Stimulated activated naive CD8-positive, alpha-beta T cell treated with anti-CD3 and anti-CD28 coated beads, Interleukin-15, Interleukin-2, amounts not matched to agents 100 U/mL and 50 U/mL, for 24 hours (primary cell): ENCODE measurements around the gene STAMBP.

Experiments
- ATAC-seq: fragments of 150-1000 bp; cut with Tn5 transposase; one replicate; pipeline ENCODE4 v1.10.0; 2021
- DNase-seq: peaks from one replicate; pipeline ENCODE4 v3.0.0; 2021

The STAMBP gene

DNA sequence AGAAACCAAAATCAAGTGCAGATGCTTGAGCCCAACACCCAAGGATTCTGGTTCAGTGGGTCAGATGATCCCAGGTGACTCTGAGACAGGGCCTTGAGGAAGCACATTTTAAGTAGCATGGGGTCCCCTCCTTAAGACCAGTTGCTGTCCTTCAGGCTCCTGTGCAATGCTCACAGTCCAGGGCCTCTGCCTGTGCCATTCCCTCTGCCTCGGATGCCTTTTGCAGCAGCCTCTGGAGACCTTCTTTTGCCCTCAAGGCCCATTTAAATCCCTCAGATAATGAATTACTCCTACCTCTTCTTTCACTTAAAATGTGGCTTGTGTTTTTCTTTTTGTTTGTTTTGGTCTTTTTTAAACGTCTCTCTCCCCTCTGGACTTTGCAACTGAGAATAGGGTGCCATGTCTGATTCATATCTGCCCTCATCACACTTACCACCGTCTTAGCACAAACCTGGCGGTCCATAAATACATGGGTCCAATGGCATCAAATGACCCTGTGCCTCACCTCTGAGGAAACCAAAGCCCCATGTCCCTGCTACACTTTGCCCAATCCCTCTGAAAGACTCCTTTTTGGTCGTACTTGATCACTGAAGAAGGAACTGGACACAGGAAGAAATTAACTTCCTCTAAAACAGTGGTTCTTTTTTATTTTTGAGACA lies 78.2 kb downstream of the STAMBP start:
- no peak for DNase-seq
- no peak for ATAC-seq

DNA sequence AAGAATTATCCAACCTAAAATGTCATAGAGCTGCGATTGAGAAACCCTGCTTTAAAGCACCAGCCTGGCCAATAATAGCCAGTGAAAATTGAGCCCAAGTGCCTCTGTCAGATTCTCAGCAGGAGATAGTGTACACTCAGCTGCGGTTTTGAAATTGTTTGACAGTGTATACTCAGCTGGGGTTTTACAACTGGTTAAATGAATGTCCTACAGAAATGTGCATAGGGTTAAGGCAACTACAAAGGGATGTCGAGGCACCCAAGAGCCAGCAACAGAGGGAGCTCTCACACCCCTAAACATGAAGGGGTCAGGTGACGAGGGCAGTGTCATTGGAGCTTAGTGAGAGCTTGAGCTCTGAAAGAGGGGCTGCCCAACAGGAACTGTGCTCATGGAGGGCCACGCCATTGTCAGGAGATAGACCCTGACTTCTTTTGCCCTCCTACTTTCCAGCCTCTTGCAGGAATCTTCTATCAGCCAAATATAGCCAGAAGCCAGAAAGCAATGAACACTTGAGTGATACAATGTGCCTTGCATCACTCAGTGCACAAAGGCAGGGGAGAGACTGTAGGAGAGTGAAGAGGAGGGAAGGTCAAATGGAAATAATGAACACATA lies 79.2 kb downstream of the STAMBP start:
- ATAC-seq: peak; percentile 90
- DNase-seq: peak; percentile 52

DNA sequence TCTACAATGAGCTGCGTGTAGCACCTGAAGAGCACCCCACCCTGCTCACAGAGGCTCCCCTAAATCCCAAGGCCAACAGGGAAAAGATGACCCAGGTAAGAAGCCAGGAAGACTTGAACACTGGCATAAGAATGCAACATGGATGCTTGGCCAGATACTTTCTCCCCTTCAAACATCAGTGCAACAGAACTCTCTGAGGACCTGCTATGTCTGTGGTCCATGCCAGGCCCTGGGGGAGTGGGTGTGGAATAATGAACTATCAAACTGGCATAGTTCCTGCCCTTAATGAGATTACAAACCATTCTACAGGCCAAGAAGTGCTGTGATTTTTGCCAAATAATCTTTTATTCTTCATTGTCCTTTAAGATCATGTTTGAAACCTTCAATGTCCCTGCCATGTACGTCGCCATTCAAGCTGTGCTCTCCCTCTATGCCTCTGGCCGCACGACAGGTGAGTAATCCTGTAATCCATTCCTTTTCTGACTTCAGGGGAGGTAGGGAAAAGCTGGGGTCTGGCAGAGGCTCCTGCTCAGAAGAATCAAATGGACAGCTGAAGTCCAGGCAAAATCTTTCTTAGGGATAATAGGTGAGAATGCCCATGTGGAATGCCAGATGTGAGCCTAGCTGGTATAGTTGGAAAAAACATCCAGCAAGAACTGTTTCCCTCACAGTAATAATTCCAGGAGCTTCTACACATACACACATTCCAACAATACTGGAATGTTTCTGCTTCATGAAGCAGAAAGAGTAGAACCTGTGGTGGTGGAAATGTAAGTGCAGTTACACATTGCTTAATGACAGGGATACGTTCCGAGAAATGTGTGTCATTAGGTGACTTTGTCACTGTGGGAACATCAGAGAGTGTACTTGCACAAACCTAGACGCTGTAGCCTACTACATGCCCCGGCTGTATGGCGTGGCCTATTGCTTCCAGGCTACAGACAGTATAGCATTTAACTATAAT lies 80.2 kb downstream of the STAMBP start:
- no peak for DNase-seq
- no peak for ATAC-seq

DNA sequence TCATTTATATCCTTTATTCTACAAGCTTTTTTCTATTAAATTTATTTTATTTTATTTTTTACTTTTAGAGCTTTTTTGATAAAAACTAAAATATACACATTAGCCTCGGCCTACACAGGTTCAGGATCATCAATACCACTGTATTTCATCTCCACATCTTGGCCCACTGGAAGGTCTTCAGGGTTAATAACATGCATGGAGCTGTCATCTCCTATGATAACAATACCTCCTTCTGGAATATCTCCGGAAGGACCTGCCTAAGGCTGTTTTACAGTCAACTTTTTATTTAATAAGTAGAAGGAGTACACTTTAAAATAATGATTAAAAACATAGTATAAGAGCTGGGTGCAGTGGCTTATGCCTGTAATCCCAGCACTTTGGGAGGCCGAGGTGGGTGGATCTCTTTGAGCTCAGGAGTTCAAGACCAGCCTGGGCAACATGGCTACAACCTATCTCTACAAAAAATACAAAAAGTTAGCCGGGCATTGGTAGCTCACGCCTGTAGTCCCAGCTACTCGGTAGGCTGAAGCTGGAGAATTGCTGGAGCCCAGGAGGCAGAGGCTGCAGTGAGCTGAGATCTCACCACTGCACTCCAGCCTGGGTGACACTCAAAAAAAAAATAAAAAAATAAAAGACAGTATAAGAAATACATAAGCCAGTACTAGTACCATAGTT lies 82.2 kb downstream of the STAMBP start:
- ATAC-seq (no peak), DNase-seq (no peak)

DNA sequence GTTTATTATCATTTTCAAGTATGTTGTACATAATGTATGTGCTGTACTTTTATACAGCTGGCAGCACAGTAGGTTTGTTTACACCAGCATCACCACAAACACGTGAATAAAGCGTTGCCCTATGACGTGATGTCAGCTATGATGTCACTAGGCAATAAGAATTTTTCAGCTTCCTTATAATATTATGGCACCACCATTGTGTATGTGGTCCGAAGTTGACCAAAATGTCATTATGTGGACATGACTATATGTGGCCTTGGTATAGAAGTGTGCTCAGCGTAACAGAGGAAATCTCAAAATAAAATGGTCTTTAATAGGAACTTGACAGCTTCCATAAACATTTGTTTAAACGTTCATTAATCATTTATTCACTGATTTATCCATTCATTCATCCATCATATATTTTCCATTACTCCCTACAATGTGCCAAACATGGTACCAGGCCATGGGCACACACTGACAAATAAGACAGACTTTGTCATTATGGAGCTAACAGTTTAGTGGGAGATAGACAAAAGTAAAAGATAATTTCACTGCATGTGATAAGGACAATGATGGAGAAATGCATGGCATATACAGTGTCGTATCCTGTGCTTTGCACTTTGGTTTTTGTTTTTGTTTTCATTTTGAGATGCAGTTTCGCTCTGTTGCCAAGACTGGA lies 82.9 kb downstream of the STAMBP start:
- ATAC-seq: no peak
- DNase-seq: no peak

DNA sequence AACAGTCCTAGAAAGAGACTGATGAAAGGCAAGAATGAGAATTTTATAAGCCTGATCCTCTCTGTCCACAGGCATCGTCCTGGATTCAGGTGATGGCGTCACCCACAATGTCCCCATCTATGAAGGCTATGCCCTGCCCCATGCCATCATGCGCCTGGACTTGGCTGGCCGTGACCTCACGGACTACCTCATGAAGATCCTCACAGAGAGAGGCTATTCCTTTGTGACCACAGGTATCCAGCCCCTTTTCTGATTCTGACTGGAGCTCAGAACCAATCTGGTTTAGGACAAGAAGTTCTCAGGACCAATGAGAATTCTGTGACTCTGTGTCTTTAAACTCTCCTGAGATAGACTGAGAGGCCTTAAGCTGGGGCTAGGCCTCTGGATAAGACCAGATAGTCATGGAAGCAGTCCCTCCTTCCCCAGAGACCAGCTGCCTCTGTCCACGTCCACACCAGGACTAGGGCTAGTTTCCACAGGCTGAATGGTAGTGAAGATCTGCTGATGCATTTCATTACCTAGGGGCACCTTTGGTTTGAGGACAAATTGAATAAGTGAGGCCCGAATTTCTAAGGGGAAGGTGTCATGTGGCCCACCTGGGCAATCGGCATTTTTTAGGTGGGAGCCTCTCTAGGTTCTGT lies 84.8 kb downstream of the STAMBP start:
- DNase-seq: no peak

DNA sequence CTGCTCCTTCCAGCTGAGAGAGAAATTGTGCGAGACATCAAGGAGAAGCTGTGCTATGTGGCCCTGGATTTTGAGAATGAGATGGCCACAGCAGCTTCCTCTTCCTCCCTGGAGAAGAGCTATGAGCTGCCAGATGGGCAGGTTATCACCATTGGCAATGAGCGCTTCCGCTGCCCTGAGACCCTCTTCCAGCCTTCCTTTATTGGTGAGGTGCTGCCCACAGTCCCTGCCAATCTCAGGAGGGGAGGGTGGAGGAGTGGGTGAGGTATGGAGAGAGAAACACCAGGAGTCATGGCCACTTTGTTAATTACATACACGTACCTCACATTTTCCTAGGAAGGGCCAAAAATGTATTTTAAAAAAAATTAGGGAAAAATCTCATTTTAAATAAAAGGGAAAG lies 85.9 kb downstream of the STAMBP start:
- no peak for ATAC-seq
- DNase-seq: no peak

More for the DNA sequence above, 84.8 kb downstream of the STAMBP start:
- no peak for ATAC-seq

DNA sequence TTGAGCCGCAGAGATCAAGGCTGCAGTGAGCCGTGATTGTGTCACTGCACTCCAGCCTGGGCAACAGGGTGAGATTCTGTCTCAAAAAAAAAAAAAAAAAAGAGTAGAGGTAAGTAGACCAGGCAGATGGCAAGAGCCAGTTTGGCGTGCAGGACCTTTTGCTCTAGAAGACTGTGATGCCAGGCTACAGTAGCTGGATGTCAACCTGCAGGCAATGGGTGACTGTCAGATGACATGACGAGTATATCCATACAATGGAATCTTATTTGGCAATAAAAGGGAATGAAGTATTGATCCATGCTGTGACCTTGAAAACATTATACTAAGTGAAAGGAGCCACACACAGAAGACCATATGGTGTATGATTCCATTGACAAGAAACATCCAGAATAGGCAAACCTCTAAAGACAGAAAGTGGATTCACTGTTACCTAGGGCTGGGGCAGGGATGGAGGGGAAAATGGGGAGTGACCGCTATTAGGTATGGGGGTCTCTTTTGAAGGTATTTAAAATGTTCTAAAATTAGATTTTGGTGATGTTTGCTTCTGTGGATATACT lies 86.8 kb downstream of the STAMBP start:
- DNase-seq: no peak

DNA sequence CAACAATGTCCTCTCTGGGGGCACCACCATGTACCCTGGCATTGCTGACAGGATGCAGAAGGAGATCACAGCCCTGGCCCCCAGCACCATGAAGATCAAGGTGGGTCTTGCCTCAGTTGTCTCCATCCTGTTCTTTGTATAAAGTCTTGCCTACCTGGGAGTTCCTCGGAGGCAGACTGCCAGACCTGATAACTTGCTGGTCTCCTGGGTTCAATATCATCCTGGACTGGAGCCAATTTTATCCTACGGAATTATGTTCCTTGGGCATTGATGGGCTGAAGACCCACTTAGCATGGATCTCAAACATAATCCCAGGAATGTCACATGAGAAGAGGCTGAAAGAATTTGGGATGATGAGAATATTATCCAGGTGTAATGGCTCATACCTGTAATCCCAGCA lies 87.9 kb downstream of the STAMBP start:
- ATAC-seq: no peak
- DNase-seq: no peak

More for the DNA sequence above, 86.8 kb downstream of the STAMBP start:
- no peak for ATAC-seq

DNA sequence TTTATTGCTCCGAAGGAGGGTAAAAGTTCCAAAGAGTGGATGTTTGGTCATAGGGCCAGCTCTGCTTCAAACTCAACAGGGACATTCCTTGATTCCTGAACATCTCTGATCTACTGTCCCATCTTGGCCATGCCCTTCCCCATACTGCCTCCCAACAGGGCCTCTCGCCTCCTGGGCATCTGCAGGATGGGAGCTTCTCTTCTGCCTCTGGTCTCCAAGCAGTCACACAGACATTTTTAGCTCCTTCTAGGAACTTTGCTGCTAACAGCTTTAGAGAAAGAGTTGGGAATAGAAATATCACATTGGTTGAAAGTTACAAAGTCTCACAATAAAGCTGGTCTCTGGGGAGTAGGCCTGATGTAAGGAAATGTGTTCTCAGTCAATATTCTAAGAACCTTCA lies 88.5 kb downstream of the STAMBP start:
- ATAC-seq (no peak), DNase-seq (no peak)

DNA sequence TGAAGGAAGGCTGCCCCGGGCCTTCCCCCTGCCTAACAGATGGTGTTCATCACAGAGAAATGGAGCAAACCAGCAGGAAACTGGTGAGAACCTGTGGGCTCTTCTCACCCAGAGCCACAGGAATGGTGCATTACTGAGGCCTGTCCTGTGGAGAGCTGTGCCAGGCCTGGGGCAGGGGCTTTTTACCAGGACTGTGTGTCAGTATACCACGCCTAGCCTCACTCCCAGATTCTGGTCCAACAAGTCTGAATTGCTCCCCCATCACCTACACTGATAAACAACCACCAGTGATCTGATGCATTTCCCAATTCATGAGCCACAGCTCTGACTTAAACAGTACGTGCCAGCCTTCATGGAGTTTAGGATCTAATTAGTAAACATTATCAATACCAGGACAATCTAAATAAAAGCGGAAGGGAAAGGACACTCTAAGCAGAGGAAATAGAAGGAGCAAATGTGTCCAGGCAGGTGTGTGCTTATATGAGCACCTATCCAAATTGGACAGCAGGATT lies 89.0 kb downstream of the STAMBP start:
- ATAC-seq (no peak), DNase-seq (no peak)

DNA sequence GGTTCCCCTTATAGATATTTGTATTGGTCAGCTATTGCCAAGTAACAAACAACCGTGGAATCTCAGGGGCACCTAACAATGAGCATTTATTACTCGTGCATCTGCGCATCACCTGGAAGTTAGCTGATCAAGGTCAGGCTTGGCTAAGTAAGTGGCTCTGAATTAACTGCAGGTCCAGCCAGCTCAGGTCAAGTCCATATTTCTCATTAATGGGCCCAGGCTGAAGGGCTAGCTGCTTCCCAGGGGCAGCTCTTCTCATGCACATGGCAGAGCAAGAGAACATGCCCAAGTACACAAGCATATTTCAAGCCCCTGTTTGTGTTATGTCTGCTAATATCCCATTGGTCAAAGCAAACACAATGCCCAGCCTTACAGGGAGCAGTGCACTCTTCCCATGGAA lies 90.1 kb downstream of the STAMBP start:
- ATAC-seq (no peak), DNase-seq (no peak)

DNA sequence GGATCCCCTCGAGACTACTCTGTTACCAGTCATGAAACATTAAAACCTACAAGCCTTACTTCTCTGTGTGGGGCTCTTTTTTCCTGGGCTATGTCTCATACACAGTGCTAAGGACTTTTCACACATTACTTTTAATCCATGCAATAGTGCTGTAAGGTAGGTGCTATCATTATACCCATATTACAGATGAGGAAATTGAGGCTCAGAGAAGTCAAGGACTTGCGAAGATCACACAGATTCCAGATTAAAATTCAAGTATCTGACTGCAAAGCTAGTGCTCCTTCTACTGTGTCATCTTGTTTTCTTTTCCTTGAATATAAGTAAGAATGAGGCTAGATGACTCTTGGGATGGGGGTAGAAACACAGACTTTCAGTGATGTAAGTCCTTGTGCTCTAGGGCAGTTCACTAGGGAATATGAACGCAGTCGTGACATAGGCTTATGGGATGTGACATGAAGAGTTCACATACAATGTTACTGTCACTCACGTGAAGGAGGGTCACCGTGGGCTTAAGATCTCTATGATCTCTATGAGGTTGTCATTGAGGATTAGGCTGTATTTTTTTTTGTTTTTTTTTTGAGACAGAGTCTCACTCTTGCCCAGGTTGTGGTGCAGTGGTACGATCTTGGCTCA lies 91.0 kb downstream of the STAMBP start:
- DNase-seq (no peak), ATAC-seq (no peak)

DNA sequence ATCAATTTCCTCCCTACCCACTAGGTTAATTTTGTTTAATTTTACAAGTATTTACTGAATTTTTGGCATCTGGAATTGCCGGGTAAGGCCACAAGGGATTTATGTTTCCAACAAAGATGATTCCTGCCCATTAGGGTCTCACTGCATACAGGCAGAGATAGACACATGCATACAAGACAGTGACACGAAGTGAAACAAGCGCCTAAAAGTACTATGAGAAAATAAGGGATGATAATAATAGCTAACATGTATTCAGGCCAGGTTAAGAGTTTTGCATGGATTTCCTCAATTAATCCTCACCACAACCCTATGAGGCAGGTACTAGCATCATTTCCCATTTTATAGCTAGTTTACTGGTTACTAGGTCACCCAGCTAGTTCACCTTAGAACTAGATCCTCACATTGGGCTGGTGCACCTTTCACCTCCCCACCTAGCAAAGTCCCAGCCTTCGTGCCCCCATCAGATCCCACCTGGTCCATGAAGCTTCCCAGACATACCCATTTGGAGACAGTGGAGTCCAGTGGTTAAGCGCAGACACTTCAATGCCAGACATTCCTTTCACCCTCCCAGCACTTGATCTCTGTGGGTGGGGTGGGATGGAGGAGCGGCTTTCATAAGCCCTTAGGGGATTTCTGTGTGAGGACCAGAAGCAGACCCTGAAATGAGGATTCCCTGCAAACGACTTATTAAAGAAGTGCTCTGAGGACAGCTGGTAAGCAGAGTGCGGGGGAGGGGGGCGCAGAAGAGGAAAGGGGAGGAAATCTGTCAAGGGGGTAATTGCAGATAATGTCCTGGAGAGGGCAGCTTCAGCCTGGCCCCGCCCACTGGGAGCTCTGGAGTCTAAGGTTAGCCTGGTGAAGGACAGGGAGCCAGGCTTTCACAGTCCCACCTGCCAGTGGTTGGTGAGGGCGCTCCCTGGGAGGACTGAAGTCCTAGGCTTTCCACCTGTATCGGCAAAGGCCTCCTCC lies 92.1 kb downstream of the STAMBP start:
- ATAC-seq (peak; percentile 56), DNase-seq (peak; percentile 66)

DNA sequence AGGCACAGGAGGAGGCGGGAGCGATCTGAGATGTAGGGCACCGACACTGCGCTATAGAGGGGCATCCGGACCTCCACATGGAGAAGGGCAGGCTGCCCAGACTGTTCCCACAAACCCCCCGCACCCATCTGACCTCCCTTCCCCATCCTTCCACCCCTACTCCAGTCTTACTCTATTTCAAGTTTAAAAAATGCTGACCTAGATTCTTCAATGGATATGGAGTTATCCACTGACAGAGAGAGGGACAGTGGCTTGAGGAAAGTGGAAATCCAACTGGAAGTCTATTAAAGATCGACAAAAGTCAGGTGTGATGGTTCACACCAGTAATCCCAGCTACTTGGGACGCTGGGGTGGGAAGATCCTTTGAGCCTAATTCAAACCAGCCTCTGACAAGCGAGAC lies 92.8 kb downstream of the STAMBP start:
- DNase-seq (no peak), ATAC-seq (no peak)

DNA sequence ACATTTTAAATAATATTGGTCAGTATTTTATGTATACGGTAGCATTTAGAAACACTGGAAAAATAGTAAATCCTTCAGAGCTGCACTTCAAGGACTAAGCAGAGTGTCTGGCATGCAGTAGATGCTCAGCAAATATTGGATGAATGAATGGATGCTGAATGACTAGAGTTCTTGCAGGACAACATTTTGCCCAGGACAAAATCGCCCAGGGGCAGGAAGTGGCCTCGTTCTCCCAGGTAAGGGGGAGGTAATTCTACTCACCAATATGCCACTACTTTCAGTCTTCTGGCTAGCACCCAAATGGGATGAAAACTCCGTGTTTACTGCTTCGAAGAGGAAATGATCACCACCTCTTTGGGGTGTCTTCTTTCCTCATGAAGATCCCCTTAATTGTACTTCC lies 93.9 kb downstream of the STAMBP start:
- ATAC-seq: no peak
- DNase-seq: no peak
